MM.1S (cell line): ENCODE results near the gene DCAF4.

Experiments used
- EZH2 ChIP-seq: fragments of 300-600 bp; sonication (generic); optimal IDR thresholded peaks from 2 replicates; pipeline ENCODE3; 2017; ENCODE audit warnings: low read depth, mild to moderate bottlenecking, antibody characterized with exemption, low read length, mixed read lengths
- TF ChIP-seq, protein P1 (sequence below): fragments of 300-600 bp; sonication (generic); IDR thresholded peaks from 2 replicates; pipeline ENCODE4 v1.5.1; 2016; ENCODE audit warnings: antibody characterized with exemption, low read length, mixed read lengths

GRCh38 chr14:72888636-72889201 is 37.5 kb upstream of the DCAF4 start:
- TF ChIP-seq, protein P1, sequence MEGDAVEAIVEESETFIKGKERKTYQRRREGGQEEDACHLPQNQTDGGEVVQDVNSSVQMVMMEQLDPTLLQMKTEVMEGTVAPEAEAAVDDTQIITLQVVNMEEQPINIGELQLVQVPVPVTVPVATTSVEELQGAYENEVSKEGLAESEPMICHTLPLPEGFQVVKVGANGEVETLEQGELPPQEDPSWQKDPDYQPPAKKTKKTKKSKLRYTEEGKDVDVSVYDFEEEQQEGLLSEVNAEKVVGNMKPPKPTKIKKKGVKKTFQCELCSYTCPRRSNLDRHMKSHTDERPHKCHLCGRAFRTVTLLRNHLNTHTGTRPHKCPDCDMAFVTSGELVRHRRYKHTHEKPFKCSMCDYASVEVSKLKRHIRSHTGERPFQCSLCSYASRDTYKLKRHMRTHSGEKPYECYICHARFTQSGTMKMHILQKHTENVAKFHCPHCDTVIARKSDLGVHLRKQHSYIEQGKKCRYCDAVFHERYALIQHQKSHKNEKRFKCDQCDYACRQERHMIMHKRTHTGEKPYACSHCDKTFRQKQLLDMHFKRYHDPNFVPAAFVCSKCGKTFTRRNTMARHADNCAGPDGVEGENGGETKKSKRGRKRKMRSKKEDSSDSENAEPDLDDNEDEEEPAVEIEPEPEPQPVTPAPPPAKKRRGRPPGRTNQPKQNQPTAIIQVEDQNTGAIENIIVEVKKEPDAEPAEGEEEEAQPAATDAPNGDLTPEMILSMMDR = no peak
- TF ChIP-seq EZH2 = no peak
